Suppressor macrophage treated with lipopolysaccharide for 4 hours (primary cell): ENCODE measurements around the gene AK4.

Source experiments
- DNase-seq: peaks from one replicate; pipeline ENCODE4 v3.0.0-alpha.2; 2020

The AK4 gene

DNA sequence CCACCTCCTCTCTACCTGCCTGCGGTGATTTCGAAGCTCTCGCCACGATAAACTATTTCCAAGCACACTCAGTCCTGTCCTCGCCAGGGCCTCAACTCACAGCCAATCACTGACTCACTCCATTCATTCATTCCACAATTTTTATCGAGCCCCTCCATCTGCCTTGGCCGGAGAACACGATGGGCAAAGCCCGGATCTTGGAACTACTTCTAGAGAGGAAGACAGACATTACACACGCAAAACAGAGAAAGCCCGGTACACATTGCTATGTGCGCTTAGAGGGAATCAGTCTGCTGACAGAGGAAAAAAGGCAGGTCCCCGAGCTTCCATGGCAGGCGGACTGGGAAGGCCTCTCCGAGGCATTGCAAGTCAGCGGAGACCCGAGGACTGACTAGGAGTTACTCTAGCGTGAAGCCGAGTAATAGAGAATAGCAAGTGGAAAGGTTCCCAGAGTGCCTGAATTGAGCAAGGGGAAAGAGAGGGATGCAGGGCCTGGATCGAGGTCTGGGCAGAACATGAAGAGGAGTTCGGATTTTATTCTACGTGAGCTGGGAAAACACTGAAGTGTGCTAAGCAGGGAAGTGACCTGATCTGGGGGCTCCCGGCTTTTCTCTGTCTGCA is 107.1 kb downstream of the AK4 start:
- DNase-seq: no peak

DNA sequence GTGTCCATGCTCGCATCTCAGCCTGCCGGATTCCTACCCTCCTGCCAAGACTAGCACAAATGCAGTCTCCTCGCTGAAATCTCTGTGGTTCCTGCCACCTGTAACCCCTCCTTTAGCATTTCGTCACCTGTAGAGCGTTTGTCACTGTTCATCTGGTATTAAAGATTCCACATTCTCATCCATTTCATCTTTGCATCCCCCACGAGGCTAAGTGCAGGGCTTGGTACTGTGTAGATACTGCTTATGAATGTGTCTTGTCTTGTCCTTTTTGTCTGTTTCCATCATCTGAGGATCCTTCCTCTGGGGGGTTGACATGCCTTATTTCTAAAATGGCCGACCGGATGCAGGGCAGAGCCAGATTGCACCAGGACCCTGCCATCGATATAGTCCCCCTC is 107.7 kb downstream of the AK4 start:
- no peak for DNase-seq

DNA sequence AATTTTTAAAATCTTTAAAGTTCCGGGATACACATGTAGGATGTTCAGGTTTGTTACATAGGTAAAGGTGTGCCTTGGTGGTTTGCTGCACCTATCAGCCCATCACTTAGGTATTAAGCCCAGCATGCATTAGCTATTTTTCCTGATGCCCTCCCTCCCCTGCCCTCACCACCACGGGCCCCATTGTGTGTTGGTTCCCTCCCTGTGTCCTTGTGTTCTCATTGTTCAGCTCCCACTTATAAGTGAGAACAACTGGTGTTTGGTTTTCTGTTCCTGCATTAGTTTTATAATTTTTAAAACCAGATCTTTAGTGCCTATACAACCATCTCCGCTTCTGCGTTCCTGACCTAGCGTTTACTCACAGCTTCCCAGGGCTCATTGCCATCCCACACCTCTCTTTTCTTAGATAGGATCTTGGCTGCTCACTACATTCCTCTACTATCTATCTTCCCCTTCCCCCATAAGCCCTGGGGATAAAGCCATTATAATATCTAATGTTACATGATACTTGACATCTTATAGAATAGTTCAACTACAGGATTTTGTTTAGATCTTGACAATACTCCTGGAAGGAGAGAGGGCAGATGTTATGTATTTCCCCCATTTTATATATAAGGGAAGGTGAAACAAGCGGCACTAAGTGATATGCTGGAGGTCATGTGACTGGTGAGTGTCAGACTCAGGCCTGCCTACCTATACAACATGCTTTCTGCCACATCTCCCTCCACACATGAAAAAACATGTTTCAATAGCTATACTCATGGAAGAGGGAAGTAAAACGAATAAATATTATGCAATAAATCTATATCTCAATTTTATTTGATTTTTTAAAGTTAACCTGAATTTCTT is 109.1 kb downstream of the AK4 start:
- no peak for DNase-seq

DNA sequence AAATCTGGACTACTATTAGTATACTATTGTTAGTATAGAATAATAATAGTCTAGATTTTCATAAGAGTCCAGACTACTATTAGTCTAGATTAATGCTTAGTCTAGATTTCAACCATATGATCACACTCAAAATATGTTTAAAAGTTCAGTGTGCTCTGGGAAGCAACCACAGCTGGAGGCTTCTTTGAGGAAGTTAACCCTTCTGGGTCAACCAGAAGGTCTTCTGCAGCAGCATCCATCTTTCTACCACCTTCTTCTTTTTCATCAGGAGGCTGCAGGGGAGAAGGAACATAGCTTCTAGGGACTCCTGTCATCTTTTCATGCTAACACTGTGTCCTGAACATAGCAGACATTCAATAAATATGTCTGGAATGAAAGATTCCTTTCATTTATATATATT is 110.1 kb downstream of the AK4 start:
- peak; percentile 14 for DNase-seq

DNA sequence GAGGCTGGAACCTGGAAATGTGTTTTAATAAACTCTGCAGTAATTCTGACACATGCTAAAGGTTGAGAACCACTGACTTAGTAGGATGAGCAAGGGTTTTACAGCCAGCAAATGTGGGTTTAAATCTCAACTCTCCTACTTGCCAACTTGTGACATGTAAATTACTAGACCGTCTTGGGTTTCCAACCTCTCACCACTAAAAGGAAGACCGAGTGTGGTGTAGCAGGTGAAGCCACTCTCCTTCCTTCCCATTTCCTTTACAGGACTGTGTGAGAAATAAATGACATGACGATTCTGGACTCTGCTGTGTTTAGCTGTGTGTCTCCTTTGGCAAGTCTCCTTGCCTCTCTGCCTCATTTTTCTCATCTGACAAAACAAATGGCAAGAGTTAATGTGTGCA is 111.8 kb downstream of the AK4 start:
- no peak for DNase-seq

DNA sequence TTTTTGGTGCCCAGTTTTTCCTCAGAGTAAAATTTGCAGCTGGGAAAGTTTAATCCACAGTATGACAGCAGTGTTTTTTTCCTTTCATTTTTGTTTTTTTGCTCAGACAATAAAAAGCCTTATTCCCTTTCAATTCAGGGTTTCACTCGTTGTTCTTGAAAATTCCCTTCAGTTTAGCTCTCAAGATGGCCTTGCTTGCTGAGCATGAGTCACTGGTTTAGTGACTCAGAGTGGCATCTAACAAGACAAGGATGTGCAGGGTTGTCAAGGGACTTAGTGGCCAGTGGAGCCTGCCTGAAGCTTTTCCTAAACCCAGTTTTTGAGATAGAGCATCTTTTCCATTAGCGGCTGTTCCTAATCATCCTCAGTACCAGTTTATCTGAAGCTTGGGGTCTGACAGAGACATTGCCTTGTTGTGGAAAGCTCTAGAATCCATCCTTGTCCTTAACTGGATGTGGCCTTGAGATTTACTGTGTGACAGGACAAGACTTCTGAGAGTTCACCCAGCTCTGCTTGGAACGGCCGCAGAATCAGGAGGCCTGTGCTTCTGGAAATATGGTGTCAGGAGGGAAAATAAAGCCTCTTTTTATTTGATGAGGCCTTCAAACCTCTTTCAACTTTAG is 113.0 kb downstream of the AK4 start:
- DNase-seq: peak; percentile 91

DNA sequence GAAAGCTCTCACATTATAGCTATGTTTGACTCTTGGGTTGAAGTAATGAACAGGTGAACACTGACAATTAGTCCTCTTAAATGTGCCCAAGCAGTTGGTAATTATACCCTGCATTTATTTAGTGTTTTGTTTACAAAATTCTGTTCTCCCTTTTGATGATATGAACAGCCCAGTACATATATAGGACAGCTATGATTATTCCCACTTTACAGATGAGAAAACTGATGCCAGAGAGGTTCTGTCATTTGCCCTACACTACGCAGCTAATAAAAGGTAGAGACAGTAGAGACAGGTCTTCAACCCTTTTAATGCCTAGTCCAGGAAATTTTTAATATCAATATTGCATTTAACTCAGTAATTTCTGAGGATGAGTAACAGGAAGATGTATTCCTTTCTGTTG is 115.3 kb downstream of the AK4 start:
- DNase-seq: no peak

DNA sequence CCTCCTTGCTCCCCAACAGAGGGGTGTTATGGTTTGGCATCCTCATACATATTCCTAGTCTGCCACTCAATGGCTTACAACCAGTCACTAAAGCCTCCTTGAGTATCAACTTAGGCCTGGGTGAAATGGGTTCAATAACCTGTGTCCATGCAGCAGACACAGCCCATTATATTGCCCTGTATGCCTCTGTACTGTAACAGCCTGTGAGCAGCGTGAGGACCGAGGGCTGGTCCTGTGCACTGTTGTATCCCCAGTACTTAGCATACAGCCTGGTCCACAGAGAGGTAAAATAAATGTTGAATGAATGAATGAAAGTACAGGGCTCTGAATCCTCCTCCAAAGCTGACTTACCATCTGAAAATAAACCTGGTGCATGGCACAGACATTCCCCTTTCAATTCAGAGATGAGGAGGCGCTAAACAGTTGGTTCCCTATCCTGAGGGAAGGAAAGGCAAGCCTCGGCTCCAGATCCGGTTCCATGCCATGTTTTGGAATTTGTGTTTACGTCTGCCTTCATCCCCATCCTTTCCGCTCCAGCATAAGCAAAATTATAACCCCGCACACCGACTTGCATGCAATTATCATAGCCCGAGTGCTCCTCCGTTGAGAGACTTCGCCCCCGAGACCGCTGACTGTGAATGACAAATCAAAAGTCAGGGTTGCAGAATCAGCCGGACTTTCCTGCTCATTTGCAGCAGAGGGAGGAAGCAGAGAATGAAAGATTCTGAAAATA is 116.4 kb downstream of the AK4 start:
- peak; percentile 59 for DNase-seq

DNA sequence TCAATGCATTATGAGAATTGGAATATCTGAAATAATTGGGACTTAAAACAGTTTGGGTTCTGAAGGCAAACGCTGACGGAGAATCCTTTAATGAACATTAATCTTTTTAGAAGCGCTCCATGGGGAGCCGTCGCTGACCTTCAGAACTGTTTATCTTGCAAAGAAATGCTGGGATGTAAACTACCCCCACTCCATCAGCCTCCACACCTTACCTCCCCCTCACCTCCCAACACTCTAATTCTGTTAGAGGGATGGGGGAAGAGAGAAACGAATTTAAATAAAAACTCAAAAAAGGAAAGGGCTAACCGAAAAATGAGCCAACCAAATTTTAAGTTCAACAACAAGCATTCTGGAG is 117.3 kb downstream of the AK4 start:
- no peak for DNase-seq

DNA sequence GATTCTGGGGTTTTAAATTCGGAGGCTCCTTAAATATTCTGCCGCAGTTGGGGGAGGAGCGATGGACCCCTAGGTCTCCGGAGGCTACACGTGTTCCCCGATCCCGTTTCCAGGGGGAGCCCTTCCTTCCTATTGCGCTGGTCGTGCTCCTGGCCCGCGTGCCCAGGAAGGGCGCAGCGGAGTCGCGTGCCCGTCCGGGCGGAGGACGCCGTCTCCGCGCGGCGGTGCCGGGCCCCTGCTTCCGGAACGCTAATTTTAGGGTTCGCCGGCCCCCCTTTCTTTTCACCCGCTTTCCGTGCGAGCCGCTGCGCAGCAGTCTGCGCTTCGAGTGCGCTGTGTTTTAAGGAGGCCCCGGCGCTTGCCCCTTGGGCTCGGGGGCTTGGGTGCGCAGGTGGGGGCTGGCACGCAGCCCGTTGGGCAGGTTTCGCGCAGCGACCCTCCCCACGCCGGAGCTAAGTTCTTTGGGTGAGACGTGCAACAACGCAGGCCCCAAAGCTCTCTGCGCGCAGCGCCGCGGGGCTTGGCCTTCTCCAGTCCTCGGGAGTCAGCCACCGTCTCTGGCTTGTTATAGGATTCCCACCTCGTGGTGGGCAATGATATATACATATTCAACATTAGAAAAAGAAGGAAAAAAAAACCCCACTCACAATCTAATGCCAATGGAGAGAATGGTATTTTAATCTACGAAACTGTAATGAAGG is 117.8 kb downstream of the AK4 start:
- DNase-seq: peak; percentile 25

DNA sequence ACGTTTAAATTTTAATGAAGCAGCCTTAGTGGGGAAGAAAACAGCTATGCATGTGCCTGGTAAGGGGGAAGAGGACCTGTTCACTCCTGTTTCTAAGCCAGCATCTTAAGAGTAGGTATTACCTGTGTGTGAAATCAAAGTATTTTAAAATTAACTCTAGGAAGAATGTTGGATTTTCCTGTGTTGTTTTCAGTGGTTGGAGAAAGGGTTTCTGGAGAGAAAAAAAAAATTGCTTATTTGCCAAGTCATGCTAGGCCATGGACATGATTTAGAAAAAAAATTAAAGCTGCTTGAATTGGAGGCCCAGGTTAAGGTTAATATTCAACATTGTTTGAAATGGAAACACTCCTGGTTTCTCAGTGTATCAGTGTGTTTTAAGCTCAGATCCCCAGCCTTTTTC is 118.5 kb downstream of the AK4 start:
- no peak for DNase-seq

DNA sequence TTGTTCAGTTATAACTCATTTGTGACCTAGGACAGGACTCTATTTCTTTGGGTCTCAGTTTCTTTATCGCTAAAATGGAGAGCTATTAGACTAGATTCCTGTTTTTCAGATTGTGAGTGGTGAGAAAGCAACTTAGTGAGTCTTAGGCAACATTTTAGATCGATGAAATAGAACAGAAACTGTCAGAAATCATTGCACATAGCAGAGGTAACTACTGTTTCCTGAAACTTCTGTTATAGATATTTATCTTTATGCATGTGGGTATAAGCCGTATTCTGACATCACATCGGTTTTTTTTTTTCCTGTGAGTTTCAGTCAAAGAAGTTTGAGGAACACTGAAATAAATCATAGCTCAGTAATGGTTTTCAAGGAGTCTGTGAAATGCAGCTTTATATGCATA is 119.3 kb downstream of the AK4 start:
- DNase-seq: peak; percentile 20

DNA sequence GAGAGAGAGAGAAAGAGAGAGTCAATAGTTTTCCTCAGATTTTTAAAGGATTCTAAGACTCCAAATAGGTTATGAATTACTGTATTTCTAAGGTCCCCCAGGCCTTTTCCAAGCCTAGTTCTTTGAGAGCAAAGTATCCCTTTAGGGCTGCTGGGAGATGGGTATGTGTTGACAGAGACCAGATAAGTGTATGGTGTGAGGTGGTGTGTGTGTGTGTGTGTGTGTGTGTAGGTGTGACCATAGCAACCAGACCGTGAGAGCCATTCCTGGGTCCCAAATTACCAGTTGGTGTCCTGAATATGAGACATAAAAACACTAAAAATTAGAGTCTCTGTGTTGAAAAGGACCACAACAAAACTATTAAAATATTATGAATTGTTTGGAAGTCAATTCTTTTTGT is 119.7 kb downstream of the AK4 start:
- no peak for DNase-seq

DNA sequence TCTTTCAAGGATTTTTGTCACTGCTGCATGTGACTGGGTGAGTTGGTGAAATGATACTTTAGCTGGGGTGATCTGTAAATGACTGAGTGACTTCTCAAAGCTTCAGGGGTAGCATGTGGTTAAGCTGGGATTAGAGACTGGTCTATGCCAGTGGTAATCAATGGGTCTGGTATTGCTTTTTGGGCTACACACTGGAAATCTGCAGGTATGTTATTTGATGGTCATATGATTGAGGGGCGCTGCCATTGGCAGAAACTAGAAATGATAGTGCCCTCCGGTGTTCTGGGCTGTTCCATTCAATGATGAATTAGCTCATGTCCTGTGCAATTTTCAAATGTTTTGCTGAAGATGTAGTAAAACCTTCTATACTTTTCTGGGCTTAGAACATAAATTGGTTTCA is 121.6 kb downstream of the AK4 start:
- DNase-seq: no peak

DNA sequence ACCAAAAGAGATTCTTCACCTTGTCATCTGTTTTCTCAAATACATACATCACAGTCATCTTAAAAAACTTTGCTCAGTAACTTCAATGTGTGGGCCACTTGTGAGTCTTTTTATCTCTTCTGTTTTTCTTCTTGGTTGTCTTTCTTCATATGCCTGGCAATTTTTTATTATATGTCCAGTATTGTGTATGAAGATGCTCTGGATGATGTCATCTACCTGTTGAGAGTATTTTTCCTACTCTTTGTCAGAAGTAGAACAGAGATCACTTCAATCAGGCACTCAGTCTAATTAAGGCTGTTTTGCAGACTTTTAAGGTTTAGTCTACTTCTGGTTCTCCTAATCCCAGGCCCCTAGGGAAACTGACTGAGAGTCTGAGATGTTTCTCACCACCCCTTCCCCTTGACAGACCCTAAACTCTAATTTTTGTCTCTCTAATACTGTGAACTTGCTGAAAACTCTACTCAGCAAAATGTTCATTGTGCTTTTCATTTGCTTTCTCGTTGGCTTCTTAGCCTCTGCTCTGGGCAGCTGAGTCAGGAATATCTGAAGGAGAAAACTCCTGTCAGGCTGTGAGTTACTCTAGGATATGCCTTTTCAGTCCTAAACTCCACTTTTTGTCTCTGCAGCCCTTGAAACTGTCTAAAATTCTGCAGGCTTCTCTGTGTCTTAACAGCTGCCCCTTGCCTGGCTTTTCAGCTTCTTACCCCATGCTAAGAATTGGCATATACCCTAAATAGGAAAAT is 128.4 kb downstream of the AK4 start:
- DNase-seq: no peak

DNA sequence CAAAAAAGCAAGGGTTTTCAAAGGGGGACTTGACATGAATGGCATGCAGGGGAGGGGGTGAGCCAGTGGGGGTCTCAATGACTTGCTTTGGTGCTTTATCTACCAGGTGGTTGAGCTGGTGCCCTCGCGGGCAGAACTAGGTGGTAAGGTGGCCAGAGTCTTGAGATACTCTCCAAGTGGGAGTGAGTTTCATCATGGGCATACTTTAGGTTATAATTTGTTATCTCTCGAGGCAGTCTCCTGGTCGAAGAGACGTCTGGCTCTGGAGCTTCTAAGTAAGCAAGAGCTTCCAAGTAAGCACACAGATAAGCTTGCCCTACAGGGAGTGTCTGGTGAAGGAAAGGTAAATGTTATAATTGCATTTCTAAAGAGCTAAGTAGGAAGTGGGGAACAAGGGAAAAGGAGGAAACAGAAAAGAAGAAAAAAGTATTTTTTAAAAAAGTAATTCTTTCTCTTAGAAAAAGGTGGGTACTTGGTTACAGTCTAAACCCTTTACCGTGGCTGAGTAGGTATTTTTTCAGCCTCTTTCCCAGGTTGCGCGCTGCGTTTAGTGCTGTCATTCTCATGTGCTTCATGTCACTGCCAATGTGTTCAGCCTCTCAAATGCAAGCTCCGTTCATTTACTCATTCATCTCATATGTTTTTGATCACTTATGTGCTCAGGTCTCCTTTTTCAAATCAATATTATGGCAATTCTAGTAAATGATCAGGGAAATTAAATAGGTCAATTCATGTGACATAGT is 129.8 kb downstream of the AK4 start:
- DNase-seq: no peak

DNA sequence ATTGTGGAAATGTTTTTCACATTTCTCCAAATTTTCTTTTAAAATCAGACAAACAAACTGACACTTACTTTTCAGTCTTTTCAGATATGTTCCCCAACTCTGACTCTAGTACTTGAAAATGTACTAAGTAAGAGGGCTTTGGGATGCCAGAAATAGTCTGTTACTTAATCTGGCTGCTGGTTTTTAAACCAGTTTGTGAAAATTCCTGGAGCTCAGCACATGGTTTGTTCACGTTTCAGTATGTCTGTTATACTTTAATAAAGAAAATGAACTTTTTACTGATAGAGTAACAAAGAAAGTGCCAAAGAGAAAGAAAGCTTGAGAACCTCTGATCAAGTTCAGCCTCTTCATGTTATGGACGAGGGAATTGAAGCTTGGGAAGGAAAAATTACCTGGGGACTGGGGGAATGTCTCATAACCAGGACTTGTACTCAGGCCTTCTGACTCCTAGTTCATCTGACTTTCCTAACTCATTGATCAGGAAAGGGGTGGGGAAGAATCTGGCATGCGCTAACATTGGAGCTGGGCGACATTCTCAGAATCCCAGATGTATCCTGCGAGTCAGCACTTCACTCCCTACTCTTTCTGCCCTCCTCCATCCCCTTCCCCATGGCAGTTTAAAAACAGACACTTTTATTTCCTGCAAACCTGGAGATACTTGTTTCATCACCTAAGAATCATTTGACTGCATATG is 130.5 kb downstream of the AK4 start:
- DNase-seq: no peak

DNA sequence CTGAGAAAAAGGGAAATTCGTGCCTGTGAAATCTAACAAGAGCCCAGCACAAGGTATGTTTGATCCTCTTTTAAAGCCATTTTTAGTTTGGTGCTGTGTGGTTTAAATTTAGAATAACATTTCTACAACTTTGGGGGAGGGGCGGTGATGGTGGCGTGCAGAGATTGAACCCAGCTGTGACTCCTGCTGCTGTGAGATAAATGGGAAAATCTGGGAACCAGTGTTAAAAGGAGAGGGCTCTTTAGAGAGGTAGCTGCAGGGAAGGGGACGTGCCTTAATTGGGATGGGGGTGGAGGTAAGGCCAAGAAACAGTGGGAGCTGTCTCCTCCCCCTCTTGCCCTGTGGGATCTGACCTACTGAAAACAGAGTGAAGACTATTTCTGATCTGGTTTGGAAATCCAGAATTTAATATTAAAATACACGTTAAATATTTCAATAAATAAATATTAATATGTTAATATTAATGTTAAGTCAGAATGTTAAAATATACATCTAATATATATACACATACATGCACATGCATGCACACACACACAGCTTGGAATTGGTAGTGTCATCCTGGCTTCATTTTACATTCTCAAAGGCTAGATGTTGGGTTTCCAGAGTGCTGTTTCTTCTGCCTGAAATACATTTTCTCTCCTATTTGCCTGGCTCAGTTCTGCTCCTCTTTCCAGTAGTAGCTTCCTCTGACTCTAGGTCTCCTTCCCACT is 131.2 kb downstream of the AK4 start:
- no peak for DNase-seq
